CD1c-positive myeloid dendritic cell (primary cell): ENCODE measurements around the gene FAM20C.
"Not testable (repeated sequence)": the region's sequence is repeated elsewhere in the genome, so short reads cannot be mapped to it uniquely, and the experiment has no call there.

Experiments
- DNase-seq: peaks from one replicate; pipeline ENCODE4 v3.0.0-alpha.2; 2016; ENCODE audit errors: extremely low spot score

FAM20C gene

DNA sequence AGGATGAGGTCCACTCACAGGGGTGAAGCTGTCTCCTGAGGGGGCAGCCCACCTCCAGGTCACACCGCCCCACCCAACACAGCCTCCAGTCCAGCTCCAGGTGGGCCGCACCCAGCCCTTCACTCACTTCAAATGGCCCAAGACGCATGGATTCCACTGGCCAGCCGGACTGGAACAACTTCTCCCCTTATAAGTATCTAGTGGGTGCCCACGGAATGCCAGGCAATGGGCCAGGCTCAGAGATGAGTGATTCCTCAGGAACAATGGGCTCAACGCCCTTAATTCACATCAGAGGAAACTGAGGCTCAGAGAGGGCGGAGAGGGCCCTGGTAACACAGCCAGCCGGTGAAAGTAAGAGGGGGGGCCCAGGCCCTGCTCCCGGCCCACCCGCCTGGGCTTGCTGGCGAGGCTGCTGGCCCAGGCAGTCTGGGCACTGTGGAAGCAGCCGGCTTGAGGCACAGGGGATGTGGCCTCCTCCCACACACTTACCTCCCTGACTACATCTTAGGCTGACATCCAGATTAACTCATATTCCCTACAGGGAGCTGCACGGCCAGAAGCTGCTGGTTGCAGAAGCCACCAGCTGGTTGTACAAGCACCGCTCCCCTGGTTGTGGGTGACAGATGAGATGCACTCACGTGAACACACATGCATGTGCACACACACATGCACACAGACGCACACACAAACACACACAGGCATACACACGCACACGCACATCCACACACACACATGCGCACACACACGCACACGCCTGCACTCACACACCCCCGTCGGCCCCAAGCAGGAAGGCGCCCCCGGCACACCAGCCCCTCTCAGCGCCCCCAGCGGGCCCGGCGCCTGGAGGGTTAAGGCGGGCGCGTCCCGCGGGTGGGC, 1.0 kb upstream of the FAM20C start:
- peak; percentile 74 for DNase-seq

DNA sequence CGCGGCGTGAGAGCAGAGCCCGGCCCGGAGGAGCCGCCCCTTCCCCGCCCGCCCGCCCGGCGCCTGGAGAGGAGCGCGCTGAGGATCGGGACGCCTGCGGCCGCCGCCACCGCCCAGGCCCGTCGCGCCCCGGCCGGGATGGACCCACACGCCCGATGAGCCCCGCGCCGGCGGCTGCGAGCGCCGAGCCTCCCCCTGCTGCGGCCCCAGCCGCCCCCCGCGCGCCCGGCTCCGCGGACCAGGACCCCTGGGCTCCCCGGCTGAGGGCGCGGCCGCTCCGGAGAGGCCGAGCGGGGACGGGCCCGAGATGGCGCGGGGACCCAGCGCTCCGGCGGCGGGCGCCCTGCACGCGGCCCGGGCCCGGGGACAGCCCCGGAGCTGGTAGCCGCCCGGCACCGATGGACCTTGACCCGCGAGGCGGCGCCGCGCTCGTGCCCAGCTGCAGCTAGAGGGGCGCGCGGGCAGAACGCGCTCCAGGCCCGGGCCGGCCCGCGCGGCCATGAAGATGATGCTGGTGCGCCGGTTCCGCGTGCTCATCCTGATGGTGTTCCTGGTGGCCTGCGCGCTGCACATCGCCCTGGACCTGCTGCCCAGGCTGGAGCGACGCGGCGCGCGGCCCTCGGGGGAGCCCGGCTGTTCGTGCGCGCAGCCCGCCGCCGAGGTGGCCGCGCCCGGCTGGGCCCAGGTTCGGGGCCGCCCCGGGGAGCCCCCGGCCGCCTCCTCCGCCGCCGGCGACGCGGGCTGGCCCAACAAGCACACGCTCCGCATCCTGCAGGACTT, 520 bp downstream of the FAM20C start:
- DNase-seq: peak; percentile 30

DNA sequence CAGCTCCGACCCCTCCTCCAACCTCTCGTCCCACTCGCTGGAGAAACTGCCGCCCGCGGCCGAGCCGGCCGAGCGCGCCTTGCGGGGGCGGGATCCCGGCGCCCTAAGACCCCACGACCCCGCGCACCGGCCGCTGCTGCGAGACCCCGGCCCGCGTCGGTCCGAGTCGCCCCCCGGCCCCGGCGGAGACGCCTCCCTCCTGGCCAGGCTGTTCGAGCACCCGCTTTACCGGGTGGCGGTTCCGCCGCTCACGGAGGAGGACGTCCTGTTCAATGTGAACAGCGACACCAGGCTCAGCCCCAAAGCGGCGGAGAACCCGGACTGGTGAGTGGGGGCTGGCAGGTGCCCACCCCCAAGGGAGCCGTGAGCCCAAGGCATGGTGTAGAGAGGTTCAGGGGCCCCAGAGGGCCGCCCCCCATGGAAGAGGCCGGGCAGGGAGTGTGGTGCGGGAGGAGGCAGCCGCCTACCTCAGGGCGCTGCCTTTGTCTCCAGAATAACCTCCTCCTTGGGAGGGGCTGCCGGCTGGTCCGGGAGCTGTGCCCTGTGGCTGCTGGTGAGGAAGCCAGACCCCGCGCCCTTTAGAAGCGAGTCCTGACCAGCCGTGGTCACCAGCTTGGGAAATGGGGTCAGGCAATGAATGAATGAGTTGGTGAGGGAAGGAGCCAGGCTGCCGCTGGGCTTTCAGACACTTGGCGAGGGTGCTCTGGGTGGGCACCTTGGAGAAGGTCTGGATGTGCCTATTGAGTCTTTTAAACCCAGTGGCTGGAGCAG, 1.3 kb downstream of the FAM20C start:
- DNase-seq: no peak

DNA sequence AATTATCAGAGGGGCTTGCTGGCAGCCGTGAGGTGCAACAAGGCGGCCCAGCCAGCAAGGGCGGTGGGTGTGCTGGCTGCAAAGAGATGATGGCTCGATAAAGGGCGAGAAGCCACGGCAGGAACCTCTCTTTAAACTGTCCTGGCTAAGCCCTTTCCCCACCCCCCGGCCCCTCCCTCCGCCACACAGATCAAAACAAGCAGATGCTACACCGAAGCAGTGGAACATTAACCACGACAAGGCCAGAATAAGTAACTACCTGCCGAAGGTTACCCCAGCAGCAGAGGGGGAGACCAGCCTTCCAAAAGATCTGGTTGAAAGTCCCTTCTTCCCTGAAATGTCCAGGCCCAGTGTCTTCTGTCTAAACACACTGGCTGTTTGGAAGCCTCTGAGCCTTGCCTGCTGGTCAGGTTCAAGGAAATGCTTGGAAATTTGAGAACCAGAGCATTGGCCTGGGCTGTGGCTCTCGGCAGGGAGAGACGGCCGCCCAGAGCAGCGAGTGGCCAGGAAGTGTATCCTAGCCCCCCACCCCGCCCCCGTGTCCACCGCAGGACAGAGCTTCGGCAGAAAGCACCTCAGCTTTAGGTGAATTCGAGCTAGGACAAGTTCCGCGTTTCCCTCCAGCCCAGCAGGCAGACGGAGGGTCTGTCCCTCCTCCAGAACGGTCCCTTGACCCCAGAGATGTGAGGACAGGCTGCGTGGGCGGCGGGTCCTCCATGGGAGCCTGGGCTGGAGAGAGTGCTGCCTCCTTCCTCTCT, 2.1 kb downstream of the FAM20C start:
- peak; percentile 25 for DNase-seq

DNA sequence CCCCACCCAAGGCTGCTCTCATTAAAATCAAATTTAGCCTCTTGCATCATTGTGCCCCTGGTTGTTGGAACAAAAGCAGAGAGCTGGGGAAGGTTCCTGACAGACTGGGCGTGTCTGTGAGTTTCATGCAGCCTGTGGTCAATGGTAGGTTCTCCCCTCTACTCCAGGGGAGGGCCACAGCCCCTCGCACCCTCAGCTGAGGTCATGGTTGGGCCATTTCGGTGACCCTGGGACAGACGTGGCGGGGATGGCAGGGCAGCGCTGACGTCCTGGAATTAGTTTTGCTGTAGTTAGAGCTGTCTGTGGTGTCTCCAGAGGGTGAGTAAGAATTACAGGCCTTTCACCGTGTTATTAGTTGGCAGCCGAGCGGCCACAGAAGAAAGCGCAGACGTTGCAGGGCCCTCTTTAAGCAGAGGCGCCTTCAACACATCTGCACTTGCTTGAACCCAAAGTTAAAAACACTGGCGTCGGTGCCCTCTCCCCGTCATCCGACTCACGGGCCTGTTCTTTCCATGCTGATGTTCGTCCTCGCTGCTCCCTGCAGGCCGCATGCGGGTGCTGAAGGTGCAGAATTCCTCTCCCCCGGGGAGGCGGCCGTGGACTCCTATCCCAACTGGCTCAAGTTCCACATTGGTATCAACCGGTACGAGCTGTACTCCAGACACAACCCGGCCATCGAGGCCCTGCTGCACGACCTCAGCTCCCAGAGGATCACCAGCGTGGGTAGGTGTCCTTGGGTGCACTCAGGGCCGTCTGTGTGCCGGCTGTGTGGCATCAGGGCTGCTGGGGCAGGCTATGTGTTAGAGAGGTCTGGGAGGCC, 2.8 kb downstream of the FAM20C start:
- DNase-seq: no peak

DNA sequence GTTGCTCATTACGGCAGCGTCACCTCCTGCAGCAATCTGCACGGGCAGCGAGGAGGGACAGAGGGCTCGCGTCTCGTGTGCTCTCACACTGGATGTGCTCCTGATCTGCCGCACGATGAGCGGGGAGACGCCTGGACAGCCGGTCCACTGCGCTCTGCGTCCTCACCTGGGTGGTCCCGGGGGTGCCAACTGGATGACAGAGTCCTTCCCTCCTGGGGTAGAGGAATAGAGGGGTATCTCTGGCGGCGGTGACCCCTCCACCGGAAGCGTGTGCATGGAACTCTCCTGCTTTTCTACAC, 3.4 kb downstream of the FAM20C start:
- DNase-seq: no peak

DNA sequence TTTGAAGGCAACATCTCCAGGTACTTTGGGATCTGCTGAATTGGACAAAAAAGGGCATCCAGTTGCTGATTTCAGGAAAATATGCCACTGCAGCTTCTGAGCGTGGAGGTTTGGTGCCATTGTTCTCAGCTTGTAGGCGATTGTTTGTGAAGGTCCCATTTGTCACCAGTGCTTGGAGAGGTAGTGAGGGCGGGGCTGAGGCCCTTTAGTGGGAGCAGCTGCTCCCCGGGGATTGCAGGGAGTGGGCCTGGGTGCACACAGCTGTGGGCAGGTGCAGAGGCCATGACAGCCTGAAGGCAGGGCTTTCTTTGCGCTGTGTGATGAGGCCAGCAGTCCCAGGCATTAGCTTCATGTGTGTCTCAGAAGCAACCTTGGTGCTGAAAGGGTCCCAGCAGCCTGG, 3.9 kb downstream of the FAM20C start:
- DNase-seq: no peak

DNA sequence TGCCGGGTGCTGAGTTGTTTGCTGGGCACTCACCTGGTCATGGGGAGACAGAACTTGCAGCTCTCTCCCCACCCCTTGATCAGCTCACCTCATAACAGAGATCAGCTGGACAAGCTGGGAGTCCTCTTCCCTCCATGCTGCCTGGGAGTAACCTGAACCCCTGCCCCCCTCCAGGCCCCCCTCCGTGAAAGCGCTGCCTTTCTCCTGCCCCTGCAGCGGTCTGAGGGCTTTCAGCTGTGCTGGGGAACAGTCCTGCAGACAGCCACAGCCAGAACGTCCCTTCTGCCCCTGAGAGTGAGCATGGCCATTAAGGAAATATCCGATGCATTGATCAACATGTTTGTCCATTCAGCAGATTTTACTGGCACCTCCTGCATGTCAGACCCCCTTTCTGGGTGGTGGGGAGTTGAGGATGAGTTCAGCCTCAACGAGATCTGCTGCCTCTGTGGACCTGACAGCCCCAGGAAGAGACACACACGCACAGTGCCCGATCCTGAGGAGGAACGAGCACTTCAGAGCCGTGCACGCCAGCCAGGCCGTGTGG, 4.5 kb downstream of the FAM20C start:
- DNase-seq: no peak

DNA sequence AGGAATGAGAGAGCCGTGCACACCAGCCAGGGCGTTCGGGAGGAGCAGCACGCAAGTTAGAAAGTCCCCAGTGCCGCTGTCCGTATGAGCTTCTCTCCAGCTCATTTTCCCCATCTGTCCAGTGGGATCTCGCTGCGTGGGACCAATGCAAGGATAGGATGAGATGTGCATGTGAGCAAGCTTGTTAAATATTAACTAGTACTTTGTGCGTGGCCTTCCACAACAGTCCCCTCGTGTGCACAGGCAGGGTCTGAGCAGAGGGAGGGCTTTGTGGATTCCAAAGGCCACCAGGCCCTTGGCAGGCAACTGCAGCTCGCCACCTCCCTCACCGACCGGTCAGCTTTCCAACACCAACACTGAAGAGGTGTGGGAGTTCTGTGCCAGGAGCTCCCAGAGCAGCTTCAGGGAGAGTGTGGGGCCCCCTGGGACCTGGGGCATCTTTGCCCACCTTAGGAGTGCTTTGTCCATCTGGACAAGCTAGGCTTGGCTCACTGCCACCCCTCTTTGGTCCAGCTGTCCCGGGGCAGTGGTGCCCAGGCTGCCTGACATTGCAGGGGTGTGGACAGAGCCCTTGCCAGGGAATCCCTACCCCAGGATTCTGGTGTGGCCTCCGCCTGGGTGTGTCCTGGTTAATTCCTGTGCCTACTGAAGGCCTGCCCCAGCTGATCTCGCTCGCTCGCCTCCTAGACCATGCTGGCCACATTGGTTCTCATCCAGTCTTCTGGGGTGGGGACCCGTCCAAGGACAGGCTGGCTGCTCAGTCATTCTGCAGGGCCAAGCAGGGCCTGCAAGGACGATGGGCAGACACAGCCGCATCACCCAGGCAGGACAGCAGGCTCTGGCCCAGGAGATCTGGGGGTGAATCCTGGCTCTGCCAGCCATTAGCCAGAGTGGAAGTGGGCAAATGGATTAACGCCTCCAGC, 5.3 kb downstream of the FAM20C start:
- no peak for DNase-seq

DNA sequence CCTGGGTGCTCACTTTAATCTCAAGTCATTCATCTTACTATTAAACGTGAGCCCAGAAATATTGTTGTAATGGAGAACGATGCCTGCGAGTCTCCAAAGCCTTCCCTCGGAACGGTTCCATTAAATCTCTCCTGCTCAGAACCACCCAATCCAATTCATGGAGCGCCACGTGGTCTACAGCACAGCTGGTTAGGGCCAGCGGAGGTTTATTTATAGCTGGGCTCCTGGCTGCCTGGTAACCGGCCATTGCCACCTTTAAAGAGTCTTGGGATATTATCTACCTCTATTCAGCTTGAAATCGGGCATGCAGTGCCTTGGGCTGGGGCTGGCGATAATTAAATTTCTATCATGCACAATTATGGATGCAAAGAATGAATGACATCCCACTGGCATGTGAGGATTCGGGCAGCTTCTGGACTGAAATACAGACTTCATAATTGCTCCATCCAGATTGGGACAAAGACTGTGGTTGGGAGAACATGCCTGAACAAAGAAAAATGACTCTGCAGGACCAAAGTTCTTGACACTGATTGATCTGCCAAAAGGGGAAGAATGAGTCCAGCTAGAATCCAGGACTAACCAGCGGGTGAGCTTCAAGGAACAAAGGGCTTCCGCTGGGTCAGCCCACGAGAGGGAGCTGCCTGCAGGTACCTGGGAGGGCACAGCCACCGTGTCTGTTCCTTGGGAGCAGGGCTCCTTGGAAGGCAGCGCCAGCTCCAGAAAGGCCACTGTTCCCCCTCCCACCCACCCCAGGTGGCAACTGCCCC, 7.3 kb downstream of the FAM20C start:
- DNase-seq: no peak

DNA sequence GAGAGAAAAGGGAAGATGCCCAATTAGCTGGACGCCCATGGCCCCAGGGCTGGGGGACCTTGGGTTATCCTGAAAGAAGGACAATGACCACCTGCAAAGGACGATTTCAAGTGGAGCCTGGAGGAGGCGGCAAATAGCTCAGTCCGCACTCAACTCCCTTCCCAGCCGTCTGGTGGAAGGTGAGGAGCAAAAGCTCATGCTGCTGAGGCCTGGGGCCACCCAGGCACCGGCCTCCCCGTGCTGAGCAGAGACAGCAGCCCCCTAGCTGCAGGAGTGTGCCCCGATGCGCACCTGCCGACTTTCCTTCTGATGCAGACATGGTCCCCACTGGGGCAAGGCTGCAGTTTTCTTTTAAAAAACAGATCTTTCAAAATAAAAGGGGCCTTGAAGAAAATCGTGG, 7.9 kb downstream of the FAM20C start:
- DNase-seq: no peak

DNA sequence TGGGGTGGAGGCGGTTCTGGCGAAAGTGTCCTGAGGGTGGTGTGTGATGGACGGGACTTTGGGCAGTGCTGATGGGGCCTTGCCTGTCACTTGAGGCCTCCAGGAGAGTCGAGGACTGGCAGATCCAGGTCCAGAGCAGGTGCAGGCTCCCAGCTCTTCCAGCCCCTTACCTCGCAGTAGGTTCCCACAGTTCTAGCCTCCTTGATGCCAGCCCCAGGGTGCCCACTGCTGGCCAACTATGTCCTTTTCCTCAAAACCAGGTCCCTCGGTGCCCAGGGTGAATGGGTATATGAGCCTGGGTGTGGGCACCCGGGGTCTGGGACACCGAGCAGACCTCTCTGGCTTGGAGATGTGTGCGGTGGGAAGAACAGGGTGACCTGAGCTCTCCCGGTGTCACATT, 8.3 kb downstream of the FAM20C start:
- DNase-seq: no peak

DNA sequence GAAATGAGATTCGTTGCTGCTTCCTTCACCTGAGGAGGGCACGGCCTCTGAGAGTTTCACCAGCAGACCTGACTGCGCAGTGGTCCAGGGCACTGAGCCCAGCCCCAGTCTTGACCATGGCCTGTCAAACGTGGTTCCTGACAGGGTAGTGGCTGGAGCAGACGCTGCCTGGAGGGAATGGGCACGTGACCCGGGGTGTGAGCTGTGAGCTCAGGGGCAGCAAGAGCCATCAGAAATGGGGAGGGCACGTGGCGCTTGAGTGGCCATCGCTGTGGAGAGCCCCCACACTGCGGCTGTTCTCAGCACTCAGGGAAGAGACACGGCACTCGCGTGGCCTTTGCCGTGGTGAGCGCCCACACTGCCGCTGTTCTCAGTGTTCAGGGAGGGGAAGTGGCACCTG, 12.0 kb downstream of the FAM20C start:
- DNase-seq: no peak

DNA sequence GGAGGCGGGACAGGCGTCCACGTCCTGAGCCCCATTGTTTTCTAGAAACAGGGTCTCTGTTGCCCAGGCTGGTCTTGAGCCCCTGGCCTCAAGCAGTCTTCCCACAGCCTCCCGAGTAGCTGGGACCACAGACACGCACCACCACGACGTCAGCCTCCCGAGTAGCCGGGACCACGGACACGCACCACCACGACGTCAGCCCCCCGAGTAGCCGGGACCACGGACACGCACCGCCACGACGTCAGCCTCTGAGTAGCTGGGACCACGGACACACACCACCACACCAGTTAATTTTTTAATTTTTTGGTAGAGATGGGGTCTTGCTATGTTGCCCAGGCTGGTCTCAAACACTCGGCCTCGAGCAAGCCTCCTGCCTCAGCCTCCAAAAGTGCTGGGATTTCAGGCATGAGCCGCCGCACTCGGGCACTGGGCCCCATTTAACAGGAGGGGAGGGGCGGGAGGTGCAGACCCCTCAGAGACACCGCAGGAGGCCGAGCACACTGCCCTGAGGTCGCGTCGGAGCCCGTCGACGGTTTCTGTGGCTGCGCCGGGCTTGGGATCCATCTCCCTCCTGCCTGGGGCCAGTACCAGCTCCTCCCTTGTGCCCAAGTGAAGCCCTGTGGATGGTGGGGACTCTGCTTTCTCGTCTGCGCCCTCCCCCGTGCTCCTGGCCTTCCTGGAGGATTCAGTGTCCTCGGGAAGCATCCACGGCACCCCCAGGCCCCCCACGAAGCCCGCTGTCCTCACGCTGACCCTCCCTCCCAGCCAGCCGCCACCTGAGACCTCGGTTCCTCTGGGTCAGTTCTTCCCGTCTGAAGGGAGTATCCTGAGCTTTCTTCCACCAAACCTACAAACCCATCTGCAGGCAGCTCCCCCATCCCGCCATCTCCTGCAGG, 13.0 kb downstream of the FAM20C start:
- DNase-seq: no peak

DNA sequence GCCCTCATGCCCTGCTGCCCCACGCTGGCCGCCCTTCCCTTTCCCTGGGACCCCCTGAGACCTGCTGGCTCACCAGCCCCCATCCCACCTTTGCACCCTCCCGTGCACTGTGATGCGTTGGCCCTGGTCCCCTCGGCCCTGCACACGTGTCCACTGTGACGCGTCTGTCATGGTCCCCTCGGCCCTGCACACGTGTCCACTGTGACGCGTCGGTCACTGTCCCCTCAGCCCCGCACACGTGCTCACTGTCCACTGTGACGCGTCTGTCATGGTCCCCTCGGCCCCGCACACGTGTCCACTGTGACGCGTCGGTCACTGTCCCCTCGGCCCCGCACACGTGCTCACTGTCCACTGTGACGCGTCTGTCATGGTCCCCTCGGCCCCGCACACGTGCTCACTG, 14.0 kb downstream of the FAM20C start:
- DNase-seq: not testable (repeated sequence)

DNA sequence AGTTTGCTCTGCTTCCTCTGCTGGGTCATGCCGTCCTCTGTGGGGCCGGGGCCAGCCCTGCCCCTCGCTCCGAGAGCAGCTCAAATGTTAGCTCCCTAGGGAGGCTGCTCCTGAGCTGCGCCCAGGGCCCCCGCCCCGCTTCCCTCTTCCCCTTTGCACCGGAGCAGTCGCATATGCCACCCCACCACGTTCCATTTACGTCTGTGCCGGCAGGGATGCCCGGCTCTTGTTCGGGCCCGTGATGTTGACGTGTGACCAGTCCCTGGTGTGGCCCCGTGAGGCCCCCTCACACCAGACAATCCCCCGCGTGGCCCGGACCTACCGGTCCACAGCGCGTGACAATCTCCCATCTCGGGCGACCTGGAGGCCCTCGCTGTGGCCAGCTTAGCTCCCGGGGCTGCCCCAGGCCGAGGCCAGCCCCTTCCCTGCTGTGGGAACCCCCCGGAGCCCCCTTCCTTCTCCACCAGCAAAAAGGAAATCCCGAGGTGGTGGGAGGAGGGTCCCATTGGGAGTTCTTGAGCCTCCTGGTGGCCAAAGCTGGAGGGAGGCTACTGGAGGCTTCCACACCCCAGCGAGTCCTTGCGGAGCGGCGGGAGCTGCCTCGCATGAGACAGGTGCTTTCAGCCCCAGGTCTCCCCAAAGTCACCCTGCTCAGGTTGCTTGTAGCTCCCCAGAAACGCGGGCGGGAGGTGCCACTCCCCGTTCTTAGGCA, 15.2 kb downstream of the FAM20C start:
- DNase-seq: no peak

DNA sequence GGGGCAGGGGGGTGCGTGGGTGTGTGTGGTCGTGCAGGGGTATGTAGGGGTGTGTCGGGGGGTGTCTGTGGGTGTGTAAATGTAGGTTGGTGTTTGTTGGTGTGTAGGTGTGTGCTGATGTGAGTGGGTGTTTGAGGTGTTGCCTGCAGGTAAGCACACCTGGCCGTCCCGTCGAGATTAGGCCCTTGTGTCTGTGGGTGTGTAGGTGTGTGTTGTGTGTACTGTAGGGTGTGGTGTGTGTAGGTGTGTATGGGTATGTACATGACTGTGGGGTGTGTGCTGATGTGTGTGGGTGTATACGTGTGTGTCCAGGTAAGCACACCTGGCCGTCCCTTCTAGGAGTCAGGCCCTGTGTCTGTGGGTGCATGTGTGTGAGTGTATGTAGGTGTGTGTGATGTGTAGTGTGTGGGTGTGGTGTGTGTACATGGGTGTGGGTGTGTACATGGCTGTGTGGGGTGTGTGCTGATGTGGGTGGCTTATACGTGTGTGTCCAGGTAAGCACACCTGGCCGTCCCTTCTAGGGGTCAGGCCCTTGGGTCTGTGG, 15.8 kb downstream of the FAM20C start:
- DNase-seq: no peak
